Hepatocyte (in vitro differentiated cells): ENCODE results near the gene TRIP10. TPM values are rescaled to one million over a fixed set of nuclear protein-coding genes. Genes with fewer than 3 reads are reported as not detected.

Experiments used
- DNase-seq: peaks from one replicate; pipeline ENCODE4 v3.0.0-alpha.2; 2016; ENCODE audit warnings: low spot score
- H2AFZ ChIP-seq: fragments of 200-600 bp; sonication (generic); 2 replicates; pipeline ENCODE4 v1.6.0; 2016; ENCODE audit warnings: antibody characterized with exemption, mild to moderate bottlenecking
- H3K27ac ChIP-seq: fragments of 200-600 bp; sonication (generic); 2 replicates; pipeline ENCODE4 v1.5.1; 2016; ENCODE audit warnings: mild to moderate bottlenecking
- H3K27me3 ChIP-seq: fragments of 200-600 bp; sonication (generic); 2 replicates; pipeline ENCODE4 v1.6.1; 2016
- H3K36me3 ChIP-seq: fragments of 200-600 bp; sonication (generic); replicated peaks from 2 replicates; pipeline ENCODE4 v1.5.1; 2016; ENCODE audit warnings: low read depth; ENCODE audit not compliant: insufficient read depth
- H3K4me1 ChIP-seq: fragments of 200-600 bp; sonication (generic); 2 replicates; pipeline ENCODE4 v1.5.1; 2016; ENCODE audit warnings: mild to moderate bottlenecking, moderate library complexity; ENCODE audit not compliant: insufficient read depth
- H3K4me2 ChIP-seq: fragments of 200-600 bp; sonication (generic); 2 replicates; pipeline ENCODE4 v1.6.0; 2016
- H3K4me3 ChIP-seq: fragments of 200-600 bp; sonication (generic); 2 replicates; pipeline ENCODE4 v1.5.1; 2016; ENCODE audit warnings: mild to moderate bottlenecking
- H3K79me2 ChIP-seq: fragments of 200-600 bp; sonication (generic); 2 replicates; pipeline ENCODE4 v1.6.0; 2017; ENCODE audit warnings: mild to moderate bottlenecking
- H3K9me2 ChIP-seq: fragments of 200-600 bp; sonication (generic); replicated peaks from 2 replicates; pipeline ENCODE4 v1.6.0; 2017; ENCODE audit warnings: mild to moderate bottlenecking; ENCODE audit not compliant: insufficient read depth
- H3K9me3 ChIP-seq: fragments of 200-600 bp; sonication (generic); 2 replicates; pipeline ENCODE4 v1.5.1; 2016; ENCODE audit warnings: low read depth, mild to moderate bottlenecking
- H4K20me1 ChIP-seq: fragments of 200-600 bp; sonication (generic); 2 replicates; pipeline ENCODE4 v1.6.0; 2016; ENCODE audit warnings: mild to moderate bottlenecking; ENCODE audit not compliant: insufficient read depth, poor library complexity, severe bottlenecking
- EZH2 ChIP-seq: fragments of 200-600 bp; sonication (generic); IDR thresholded peaks from 2 replicates; pipeline ENCODE4 v1.6.1; 2016; ENCODE audit warnings: antibody characterized with exemption, mild to moderate bottlenecking, borderline replicate concordance
- EZH2phosphoT487 ChIP-seq: fragments of 200-600 bp; sonication (generic); IDR thresholded peaks from one replicate; pipeline ENCODE4 v1.6.1; 2018; ENCODE audit warnings: antibody characterized with exemption, mild to moderate bottlenecking, low read depth, moderate library complexity; ENCODE audit not compliant: unreplicated experiment, severe bottlenecking
- WGBS: methylation state at CpG from one replicate; pipeline ENCODE4 v1.1.6; 2016; ENCODE audit warnings: low lambda C conversion rate; ENCODE audit errors: missing lambda C conversion rate; 5-methylcytosine and 5-hydroxymethylcytosine counted together
- polyA plus RNA-seq: library from polyadenylated mRNA; unstranded; fragments of >200 nt; fragmentation: Nextera tagmentation; extraction: Ambion mirVana; gene quantifications from 2 replicates; pipeline ENCODE4 v1.2.1, GENCODE V29; 2016
- total RNA-seq: library from RNA; depleted of rRNA; stranded (reverse); fragments of >200 nt; gene quantifications from 2 replicates; pipeline ENCODE4 v1.2.3, GENCODE V29; 2014
- TF ChIP-seq, protein P1 (sequence below): fragments of 200-600 bp; sonication (generic); IDR thresholded peaks from 2 replicates; pipeline ENCODE4 v1.5.1; 2016; ENCODE audit warnings: antibody characterized with exemption, mild to moderate bottlenecking; ENCODE audit not compliant: poor library complexity

TRIP10 gene
- total and polyA plus RNA-seq, 2 experiments from 2014 or later, result 48.8 to 79.5 TPM

DNA sequence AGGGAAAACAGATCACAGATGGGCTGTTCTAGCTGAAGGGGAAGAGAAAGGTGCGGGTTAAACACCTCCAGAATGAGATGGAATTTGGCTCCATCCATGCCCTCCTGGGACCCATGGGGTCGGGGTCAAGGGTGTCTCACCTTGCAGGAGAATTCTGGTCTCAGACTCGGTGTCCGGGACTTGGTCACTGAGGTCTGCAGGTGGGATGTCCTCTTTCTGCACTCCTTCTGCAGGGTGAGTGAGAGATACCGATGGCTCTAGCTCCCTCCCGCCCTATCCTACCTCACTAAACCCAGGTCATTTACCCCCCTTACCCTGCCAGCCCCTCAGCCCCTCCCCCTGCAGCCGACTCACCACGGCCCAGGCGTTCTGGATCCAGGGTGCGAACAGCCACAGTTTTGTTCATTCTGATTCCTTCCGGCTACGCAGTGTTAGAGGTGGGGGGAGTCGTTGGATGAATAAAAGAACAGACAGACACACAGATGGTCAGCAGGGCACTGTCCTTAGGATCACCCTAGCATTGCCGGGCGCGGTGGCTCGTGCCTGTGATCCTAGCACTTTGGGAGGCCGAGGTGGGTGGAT lies 43.1 kb upstream of the TRIP10 start:
- Histone ChIP-seq H3K4me1 (no peaks in the 10 kb centered on the region), H2AFZ (no peak overlapping the region), H3K27me3 (no peaks in the 10 kb centered on the region), H3K4me2 (no peak overlapping the region), H3K27ac (no peak overlapping the region), H3K9me3 (no peaks in the 10 kb centered on the region), H3K79me2 (no peaks in the 10 kb centered on the region), H4K20me1 (no peaks in the 10 kb centered on the region), H3K4me3 (no peak overlapping the region), H3K36me3 (no peaks in the 10 kb centered on the region), H3K9me2 (no peaks in the 10 kb centered on the region)
- TF ChIP-seq EZH2phosphoT487 (no peak), EZH2 (no peak)
- TF ChIP-seq, protein P1, sequence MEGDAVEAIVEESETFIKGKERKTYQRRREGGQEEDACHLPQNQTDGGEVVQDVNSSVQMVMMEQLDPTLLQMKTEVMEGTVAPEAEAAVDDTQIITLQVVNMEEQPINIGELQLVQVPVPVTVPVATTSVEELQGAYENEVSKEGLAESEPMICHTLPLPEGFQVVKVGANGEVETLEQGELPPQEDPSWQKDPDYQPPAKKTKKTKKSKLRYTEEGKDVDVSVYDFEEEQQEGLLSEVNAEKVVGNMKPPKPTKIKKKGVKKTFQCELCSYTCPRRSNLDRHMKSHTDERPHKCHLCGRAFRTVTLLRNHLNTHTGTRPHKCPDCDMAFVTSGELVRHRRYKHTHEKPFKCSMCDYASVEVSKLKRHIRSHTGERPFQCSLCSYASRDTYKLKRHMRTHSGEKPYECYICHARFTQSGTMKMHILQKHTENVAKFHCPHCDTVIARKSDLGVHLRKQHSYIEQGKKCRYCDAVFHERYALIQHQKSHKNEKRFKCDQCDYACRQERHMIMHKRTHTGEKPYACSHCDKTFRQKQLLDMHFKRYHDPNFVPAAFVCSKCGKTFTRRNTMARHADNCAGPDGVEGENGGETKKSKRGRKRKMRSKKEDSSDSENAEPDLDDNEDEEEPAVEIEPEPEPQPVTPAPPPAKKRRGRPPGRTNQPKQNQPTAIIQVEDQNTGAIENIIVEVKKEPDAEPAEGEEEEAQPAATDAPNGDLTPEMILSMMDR, result no peak
- no peak for DNase-seq
- WGBS, result 85% methylated on average over 17 of the region's 18 CpGs

DNA sequence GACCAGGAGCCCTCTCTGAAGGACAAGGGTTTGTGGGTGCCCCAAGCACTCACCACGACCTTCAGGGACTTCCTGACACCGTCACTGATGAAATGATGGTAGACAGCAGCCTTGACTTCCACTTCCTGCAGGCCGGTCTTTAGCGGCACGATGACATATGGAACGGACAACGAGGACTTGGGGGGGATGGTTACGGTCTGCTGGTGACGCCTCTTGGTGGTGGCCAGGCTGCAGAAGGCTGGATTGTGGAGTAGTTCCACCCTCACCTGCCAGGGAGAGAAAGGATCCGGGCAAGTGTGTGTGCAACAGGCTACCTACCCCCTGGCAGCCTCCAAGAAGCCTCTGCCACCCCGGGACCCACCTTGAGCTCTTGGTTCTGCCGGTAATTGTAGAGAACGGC lies 42.2 kb upstream of the TRIP10 start:
- H3K4me2 ChIP-seq, result no peak overlapping the region
- TF ChIP-seq, protein P1, result no peak
- TF ChIP-seq EZH2 (no peak), EZH2phosphoT487 (no peak)
- H3K9me2 ChIP-seq, result no peaks in the 10 kb centered on the region
- 89% methylated on average over 13 of the region's 13 CpGs for WGBS
- H3K79me2 ChIP-seq, result no peaks in the 10 kb centered on the region
- no peak overlapping the region for H3K27ac ChIP-seq
- DNase-seq, result no peak
- H3K4me1 ChIP-seq, result no peaks in the 10 kb centered on the region
- H3K36me3 ChIP-seq, result no peaks in the 10 kb centered on the region
- no peaks in the 10 kb centered on the region for H3K27me3 ChIP-seq
- H3K4me3 ChIP-seq, result no peak overlapping the region
- no peaks in the 10 kb centered on the region for H3K9me3 ChIP-seq
- H2AFZ ChIP-seq, result no peak overlapping the region
- no peaks in the 10 kb centered on the region for H4K20me1 ChIP-seq

DNA sequence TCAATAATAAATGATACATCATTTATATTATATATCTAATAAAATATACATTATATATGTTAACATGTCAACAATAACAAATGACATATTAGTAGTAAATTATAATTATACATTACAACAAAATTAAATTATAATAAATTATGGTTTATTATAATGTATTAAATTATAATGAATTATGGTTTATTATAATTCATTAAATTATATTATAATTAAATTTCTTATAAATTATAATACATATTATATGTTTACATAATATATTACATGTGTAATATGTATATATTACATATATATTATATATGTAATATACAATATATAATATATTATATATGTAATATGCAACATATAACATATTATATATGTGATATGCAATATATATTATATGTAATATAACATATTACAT lies 39.5 kb upstream of the TRIP10 start:
- H3K36me3 ChIP-seq, result no peaks in the 10 kb centered on the region
- H3K9me3 ChIP-seq, result no peaks in the 10 kb centered on the region
- no peaks in the 10 kb centered on the region for H3K4me1 ChIP-seq
- H3K9me2 ChIP-seq, result no peaks in the 10 kb centered on the region
- no peak overlapping the region for H3K4me3 ChIP-seq
- no peaks in the 10 kb centered on the region for H4K20me1 ChIP-seq
- DNase-seq, result no peak
- no peaks in the 10 kb centered on the region for H3K79me2 ChIP-seq
- TF ChIP-seq EZH2, result no peak
- no peak for TF ChIP-seq EZH2phosphoT487
- TF ChIP-seq, protein P1, result no peak
- no peak overlapping the region for H3K4me2 ChIP-seq
- H2AFZ ChIP-seq, result no peak overlapping the region
- H3K27me3 ChIP-seq, result no peaks in the 10 kb centered on the region
- no peak overlapping the region for H3K27ac ChIP-seq
